H1 (cell line): Measurements from ENCODE around the gene EVX2. TPM values are rescaled to one million over a fixed set of nuclear protein-coding genes. Genes with fewer than 3 reads are reported as not detected.

Experiments
- RNF2 ChIP-seq: fragments of 200-900, 300-1000 bp; sonication (generic); IDR thresholded peaks from 2 replicates; pipeline ENCODE4 v1.7.1; 2016; ENCODE audit warnings: borderline replicate concordance, low read depth, mild to moderate bottlenecking, antibody characterized with exemption, low read length; ENCODE audit not compliant: poor library complexity, severe bottlenecking; ENCODE audit errors: missing control alignments
- SUZ12 ChIP-seq: fragments of 200-600 bp; sonication (generic); IDR thresholded peaks from 2 replicates; pipeline ENCODE4 v1.6.1; 2012; ENCODE audit warnings: mild to moderate bottlenecking, inconsistent platforms, low read length, moderate library complexity, mixed read lengths
- TAF1 ChIP-seq: IDR thresholded peaks from 2 replicates; pipeline ENCODE4 v1.6.1; 2011; ENCODE audit warnings: mild to moderate bottlenecking, low read depth, low read length
- polyA plus RNA-seq, 7 experiments: library from polyadenylated mRNA; depleted of rRNA in 3 of 7; stranded (reverse) in 5 of 7; unstranded in 2 of 7; fragments of >200 nt in 5 of 7; fragments of 200-250 nt in 2 of 7; gene quantifications; 1 replicate in 5 of 7; 2 replicates in 1 of 7; 4 replicates in 1 of 7; pipeline versions ENCODE4 v1.2.1 to v1.2.3, GENCODE V29; 2011 to 2013; ENCODE audit warnings: missing spikeins in 2 of 7, mixed read lengths in 2 of 7
- total RNA-seq: library from RNA; stranded (reverse); fragmentation: NEBNext Ultra II Directional; extraction: Animal tissue kit (Norgen Biotek cat#: 25700); gene quantifications from 2 replicates; pipeline ENCODE4 v1.2.1, GENCODE V29; 2021
- TF ChIP-seq, protein P1 (sequence below): fragments of 300-600 bp; sonication (generic); IDR thresholded peaks from 2 replicates; pipeline ENCODE4 v1.7.1; 2012; ENCODE audit warnings: low read length, moderate library complexity, mild to moderate bottlenecking, inconsistent platforms; ENCODE audit not compliant: insufficient replicate concordance

EVX2 gene
- total and polyA plus RNA-seq, 2 of the 8 experiments (the other 6 are each of a cell fraction or from before 2014, with no cell fraction given), result not detected

DNA sequence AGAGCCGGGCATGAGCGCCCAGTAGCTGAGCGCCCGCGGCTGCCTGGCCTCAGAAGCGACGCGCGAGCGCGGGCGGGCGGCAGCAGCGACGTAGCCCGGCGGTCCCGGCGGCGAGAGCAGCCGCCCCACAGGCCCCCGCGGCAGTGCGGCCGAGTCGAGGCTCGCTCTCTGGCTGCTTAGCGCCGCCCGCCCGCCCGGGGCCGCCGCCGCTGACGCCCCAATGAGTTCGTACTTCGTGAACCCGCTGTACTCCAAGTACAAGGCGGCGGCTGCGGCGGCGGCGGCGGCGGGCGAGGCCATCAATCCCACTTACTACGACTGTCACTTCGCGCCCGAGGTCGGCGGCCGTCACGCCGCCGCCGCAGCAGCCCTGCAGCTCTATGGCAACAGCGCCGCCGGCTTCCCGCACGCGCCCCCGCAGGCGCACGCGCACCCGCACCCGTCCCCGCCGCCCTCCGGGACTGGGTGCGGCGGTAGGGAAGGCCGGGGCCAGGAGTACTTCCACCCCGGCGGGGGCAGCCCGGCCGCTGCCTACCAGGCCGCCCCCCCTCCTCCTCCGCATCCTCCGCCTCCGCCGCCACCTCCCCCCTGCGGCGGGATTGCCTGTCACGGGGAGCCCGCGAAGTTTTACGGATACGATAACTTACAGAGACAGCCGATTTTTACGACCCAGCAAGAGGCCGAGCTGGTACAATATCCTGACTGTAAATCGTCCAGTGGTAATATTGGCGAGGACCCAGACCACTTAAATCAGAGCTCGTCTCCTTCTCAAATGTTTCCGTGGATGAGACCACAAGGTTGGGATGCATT lies 46.6 kb upstream of the EVX2 start (continued):
- TF ChIP-seq, protein P1, sequence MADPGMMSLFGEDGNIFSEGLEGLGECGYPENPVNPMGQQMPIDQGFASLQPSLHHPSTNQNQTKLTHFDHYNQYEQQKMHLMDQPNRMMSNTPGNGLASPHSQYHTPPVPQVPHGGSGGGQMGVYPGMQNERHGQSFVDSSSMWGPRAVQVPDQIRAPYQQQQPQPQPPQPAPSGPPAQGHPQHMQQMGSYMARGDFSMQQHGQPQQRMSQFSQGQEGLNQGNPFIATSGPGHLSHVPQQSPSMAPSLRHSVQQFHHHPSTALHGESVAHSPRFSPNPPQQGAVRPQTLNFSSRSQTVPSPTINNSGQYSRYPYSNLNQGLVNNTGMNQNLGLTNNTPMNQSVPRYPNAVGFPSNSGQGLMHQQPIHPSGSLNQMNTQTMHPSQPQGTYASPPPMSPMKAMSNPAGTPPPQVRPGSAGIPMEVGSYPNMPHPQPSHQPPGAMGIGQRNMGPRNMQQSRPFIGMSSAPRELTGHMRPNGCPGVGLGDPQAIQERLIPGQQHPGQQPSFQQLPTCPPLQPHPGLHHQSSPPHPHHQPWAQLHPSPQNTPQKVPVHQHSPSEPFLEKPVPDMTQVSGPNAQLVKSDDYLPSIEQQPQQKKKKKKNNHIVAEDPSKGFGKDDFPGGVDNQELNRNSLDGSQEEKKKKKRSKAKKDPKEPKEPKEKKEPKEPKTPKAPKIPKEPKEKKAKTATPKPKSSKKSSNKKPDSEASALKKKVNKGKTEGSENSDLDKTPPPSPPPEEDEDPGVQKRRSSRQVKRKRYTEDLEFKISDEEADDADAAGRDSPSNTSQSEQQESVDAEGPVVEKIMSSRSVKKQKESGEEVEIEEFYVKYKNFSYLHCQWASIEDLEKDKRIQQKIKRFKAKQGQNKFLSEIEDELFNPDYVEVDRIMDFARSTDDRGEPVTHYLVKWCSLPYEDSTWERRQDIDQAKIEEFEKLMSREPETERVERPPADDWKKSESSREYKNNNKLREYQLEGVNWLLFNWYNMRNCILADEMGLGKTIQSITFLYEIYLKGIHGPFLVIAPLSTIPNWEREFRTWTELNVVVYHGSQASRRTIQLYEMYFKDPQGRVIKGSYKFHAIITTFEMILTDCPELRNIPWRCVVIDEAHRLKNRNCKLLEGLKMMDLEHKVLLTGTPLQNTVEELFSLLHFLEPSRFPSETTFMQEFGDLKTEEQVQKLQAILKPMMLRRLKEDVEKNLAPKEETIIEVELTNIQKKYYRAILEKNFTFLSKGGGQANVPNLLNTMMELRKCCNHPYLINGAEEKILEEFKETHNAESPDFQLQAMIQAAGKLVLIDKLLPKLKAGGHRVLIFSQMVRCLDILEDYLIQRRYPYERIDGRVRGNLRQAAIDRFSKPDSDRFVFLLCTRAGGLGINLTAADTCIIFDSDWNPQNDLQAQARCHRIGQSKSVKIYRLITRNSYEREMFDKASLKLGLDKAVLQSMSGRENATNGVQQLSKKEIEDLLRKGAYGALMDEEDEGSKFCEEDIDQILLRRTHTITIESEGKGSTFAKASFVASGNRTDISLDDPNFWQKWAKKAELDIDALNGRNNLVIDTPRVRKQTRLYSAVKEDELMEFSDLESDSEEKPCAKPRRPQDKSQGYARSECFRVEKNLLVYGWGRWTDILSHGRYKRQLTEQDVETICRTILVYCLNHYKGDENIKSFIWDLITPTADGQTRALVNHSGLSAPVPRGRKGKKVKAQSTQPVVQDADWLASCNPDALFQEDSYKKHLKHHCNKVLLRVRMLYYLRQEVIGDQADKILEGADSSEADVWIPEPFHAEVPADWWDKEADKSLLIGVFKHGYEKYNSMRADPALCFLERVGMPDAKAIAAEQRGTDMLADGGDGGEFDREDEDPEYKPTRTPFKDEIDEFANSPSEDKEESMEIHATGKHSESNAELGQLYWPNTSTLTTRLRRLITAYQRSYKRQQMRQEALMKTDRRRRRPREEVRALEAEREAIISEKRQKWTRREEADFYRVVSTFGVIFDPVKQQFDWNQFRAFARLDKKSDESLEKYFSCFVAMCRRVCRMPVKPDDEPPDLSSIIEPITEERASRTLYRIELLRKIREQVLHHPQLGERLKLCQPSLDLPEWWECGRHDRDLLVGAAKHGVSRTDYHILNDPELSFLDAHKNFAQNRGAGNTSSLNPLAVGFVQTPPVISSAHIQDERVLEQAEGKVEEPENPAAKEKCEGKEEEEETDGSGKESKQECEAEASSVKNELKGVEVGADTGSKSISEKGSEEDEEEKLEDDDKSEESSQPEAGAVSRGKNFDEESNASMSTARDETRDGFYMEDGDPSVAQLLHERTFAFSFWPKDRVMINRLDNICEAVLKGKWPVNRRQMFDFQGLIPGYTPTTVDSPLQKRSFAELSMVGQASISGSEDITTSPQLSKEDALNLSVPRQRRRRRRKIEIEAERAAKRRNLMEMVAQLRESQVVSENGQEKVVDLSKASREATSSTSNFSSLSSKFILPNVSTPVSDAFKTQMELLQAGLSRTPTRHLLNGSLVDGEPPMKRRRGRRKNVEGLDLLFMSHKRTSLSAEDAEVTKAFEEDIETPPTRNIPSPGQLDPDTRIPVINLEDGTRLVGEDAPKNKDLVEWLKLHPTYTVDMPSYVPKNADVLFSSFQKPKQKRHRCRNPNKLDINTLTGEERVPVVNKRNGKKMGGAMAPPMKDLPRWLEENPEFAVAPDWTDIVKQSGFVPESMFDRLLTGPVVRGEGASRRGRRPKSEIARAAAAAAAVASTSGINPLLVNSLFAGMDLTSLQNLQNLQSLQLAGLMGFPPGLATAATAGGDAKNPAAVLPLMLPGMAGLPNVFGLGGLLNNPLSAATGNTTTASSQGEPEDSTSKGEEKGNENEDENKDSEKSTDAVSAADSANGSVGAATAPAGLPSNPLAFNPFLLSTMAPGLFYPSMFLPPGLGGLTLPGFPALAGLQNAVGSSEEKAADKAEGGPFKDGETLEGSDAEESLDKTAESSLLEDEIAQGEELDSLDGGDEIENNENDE, result no peak
- TF ChIP-seq RNF2 (peak; percentile 65), TAF1 (no peak), SUZ12 (peak; percentile 96)
